ENCODE results near the gene JAK3. TPM values are rescaled to one million over a fixed set of nuclear protein-coding genes. Genes with fewer than 3 reads are reported as not detected.

JAK3 gene
- total and polyA plus RNA-seq, 4 donors, result 0.87 to 7.1 (median 3.0) TPM

DNA sequence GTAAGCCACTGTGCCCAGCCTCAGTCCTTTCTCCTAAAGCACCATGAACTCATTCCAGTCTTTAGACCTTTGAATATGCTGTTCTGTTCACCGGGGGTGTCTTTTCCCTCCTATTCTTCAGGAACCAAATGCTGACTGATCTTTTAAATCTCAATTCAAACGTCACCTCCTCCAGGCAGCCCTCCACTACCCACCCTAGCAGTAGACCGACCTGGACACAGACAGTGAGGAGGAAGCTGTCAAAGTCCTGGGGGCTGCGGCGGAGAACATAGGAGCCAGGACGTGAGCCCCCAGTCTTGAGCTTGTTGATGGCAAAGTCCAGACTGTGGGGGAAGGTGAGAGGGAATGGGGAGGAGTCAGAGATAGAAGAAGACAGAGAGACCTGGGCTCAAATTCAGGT lies 7.8 kb downstream of the JAK3 start:
- H3K9ac ChIP-seq (ENCODE audit: low read depth in 1 of 2, low read length in 2 of 2), result no peak overlapping the region
- DNase-seq (ENCODE audit: low spot score), result no peak
- peaks cover 0 to 1% (median 0%) of the 10 kb centered on the region in 4 donors for H3K36me3 ChIP-seq (ENCODE audit: control insufficient read depth in 4 of 4, insufficient read depth in 3 of 4, low read depth in 1 of 4, low read length in 3 of 4)
- TF ChIP-seq TAF1 (conservative IDR thresholded peaks at IDR 0.05) (no peak), EGR1 (IDR thresholded peaks at IDR 0.05; ENCODE audit: low read depth in 2 of 2) (no peak), GABPA (IDR thresholded peaks at IDR 0.05 in 1 of 2, conservative IDR thresholded peaks at IDR 0.05 in 1 of 2) (no peak), YY1 (IDR thresholded peaks at IDR 0.05) (no peak)
- TF ChIP-seq, protein P1, sequence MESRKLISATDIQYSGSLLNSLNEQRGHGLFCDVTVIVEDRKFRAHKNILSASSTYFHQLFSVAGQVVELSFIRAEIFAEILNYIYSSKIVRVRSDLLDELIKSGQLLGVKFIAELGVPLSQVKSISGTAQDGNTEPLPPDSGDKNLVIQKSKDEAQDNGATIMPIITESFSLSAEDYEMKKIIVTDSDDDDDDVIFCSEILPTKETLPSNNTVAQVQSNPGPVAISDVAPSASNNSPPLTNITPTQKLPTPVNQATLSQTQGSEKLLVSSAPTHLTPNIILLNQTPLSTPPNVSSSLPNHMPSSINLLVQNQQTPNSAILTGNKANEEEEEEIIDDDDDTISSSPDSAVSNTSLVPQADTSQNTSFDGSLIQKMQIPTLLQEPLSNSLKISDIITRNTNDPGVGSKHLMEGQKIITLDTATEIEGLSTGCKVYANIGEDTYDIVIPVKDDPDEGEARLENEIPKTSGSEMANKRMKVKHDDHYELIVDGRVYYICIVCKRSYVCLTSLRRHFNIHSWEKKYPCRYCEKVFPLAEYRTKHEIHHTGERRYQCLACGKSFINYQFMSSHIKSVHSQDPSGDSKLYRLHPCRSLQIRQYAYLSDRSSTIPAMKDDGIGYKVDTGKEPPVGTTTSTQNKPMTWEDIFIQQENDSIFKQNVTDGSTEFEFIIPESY (IDR thresholded peaks at IDR 0.05), result no peak
- TF ChIP-seq, protein P2, sequence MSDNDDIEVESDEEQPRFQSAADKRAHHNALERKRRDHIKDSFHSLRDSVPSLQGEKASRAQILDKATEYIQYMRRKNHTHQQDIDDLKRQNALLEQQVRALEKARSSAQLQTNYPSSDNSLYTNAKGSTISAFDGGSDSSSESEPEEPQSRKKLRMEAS (IDR thresholded peaks at IDR 0.05), result no peak
- TF ChIP-seq, protein P3, sequence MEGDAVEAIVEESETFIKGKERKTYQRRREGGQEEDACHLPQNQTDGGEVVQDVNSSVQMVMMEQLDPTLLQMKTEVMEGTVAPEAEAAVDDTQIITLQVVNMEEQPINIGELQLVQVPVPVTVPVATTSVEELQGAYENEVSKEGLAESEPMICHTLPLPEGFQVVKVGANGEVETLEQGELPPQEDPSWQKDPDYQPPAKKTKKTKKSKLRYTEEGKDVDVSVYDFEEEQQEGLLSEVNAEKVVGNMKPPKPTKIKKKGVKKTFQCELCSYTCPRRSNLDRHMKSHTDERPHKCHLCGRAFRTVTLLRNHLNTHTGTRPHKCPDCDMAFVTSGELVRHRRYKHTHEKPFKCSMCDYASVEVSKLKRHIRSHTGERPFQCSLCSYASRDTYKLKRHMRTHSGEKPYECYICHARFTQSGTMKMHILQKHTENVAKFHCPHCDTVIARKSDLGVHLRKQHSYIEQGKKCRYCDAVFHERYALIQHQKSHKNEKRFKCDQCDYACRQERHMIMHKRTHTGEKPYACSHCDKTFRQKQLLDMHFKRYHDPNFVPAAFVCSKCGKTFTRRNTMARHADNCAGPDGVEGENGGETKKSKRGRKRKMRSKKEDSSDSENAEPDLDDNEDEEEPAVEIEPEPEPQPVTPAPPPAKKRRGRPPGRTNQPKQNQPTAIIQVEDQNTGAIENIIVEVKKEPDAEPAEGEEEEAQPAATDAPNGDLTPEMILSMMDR (IDR thresholded peaks at IDR 0.05; ENCODE audit: low read depth, low read length, missing input control), result no peak
- no peak overlapping the region for H3K4me3 ChIP-seq (ENCODE audit: low read depth in 1 of 3, low read length in 3 of 3)
- H3K9me3 ChIP-seq (ENCODE audit: control insufficient read depth in 4 of 4, low read length in 3 of 4), result peaks cover 0 to 2% (median 0%) of the 10 kb centered on the region in 4 donors
- peaks cover 0 to 5% (median 0%) of the 10 kb centered on the region in 4 donors for H3K4me1 ChIP-seq (ENCODE audit: control insufficient read depth in 4 of 4, insufficient read depth in 4 of 4, low read length in 3 of 4)
- peaks cover 0 to 7% (median 0%) of the 10 kb centered on the region in 4 donors for H3K27me3 ChIP-seq (ENCODE audit: control insufficient read depth in 4 of 4, insufficient read depth in 4 of 4, low read length in 3 of 4)
- no peak overlapping the region for H3K27ac ChIP-seq (ENCODE audit: low read depth in 1 of 2, low read length in 2 of 2)
- WGBS, result 75% methylated on average over 6 of the region's 6 CpGs

DNA sequence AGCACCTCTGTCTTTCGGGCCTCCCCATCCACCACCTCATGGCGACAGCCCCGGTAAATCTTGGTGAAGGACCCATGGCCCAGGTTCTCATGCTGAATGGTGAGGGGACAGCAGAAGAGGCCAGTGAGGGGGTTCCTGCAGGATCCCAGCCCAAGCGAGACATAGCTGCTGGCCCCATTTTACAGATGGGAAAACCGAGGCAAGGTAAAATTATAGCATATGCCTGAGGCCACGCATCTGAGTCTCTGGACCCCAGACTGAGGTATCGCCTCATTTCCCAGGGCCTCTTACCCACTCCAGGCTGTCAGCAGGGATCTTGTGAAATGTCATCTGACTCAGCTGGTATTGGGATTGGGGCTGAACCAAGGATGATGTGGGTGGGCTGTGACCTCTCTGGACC lies 9.8 kb downstream of the JAK3 start:
- Histone ChIP-seq H3K27ac (ENCODE audit: low read depth in 1 of 2, low read length in 2 of 2) (no peak overlapping the region), H3K4me3 (ENCODE audit: low read depth in 1 of 3, low read length in 3 of 3) (no peak overlapping the region), H3K9me3 (ENCODE audit: control insufficient read depth in 4 of 4, low read length in 3 of 4) (peaks cover 0 to 2% (median 0%) of the 10 kb centered on the region in 4 donors), H3K27me3 (ENCODE audit: control insufficient read depth in 4 of 4, insufficient read depth in 4 of 4, low read length in 3 of 4) (peaks cover 0 to 7% (median 0%) of the 10 kb centered on the region in 4 donors), H3K36me3 (ENCODE audit: control insufficient read depth in 4 of 4, insufficient read depth in 3 of 4, low read depth in 1 of 4, low read length in 3 of 4) (peaks cover 0 to 1% (median 0%) of the 10 kb centered on the region in 4 donors), H3K4me1 (ENCODE audit: control insufficient read depth in 4 of 4, insufficient read depth in 4 of 4, low read length in 3 of 4) (peaks cover 0 to 5% (median 0%) of the 10 kb centered on the region in 4 donors), H3K9ac (ENCODE audit: low read depth in 1 of 2, low read length in 2 of 2) (no peak overlapping the region)
- TF ChIP-seq YY1 (IDR thresholded peaks at IDR 0.05) (no peak), EGR1 (IDR thresholded peaks at IDR 0.05; ENCODE audit: low read depth in 2 of 2) (no peak), HNF4G (IDR thresholded peaks at IDR 0.05) (no peak), HNF4A (conservative IDR thresholded peaks at IDR 0.05) (no peak), NR2F2 (IDR thresholded peaks at IDR 0.05) (no peak), RXRA (IDR thresholded peaks at IDR 0.05) (no peak), SP1 (IDR thresholded peaks at IDR 0.05) (no peak), TAF1 (conservative IDR thresholded peaks at IDR 0.05) (no peak), JUND (IDR thresholded peaks at IDR 0.05) (no peak)
- TF ChIP-seq, protein P4, sequence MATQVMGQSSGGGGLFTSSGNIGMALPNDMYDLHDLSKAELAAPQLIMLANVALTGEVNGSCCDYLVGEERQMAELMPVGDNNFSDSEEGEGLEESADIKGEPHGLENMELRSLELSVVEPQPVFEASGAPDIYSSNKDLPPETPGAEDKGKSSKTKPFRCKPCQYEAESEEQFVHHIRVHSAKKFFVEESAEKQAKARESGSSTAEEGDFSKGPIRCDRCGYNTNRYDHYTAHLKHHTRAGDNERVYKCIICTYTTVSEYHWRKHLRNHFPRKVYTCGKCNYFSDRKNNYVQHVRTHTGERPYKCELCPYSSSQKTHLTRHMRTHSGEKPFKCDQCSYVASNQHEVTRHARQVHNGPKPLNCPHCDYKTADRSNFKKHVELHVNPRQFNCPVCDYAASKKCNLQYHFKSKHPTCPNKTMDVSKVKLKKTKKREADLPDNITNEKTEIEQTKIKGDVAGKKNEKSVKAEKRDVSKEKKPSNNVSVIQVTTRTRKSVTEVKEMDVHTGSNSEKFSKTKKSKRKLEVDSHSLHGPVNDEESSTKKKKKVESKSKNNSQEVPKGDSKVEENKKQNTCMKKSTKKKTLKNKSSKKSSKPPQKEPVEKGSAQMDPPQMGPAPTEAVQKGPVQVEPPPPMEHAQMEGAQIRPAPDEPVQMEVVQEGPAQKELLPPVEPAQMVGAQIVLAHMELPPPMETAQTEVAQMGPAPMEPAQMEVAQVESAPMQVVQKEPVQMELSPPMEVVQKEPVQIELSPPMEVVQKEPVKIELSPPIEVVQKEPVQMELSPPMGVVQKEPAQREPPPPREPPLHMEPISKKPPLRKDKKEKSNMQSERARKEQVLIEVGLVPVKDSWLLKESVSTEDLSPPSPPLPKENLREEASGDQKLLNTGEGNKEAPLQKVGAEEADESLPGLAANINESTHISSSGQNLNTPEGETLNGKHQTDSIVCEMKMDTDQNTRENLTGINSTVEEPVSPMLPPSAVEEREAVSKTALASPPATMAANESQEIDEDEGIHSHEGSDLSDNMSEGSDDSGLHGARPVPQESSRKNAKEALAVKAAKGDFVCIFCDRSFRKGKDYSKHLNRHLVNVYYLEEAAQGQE (IDR thresholded peaks at IDR 0.05), result no peak
- TF ChIP-seq, protein P2 (IDR thresholded peaks at IDR 0.05), result no peak
- TF ChIP-seq, protein P3 (IDR thresholded peaks at IDR 0.05; ENCODE audit: low read depth, low read length, missing input control), result no peak
- TF ChIP-seq, protein P1 (IDR thresholded peaks at IDR 0.05), result no peak
- WGBS, result 87% methylated on average over 7 of the region's 7 CpGs
- DNase-seq (ENCODE audit: low spot score), result no peak
